ENCODE data around the gene GNA14. TPM values are rescaled to one million over a fixed set of nuclear protein-coding genes. Genes with fewer than 3 reads are reported as not detected.

The GNA14 gene
- total and polyA plus RNA-seq, 2 donors (not counting 3 experiments of a cell fraction or from before 2014, with no cell fraction given) = 2.1 to 3.3 TPM

DNA sequence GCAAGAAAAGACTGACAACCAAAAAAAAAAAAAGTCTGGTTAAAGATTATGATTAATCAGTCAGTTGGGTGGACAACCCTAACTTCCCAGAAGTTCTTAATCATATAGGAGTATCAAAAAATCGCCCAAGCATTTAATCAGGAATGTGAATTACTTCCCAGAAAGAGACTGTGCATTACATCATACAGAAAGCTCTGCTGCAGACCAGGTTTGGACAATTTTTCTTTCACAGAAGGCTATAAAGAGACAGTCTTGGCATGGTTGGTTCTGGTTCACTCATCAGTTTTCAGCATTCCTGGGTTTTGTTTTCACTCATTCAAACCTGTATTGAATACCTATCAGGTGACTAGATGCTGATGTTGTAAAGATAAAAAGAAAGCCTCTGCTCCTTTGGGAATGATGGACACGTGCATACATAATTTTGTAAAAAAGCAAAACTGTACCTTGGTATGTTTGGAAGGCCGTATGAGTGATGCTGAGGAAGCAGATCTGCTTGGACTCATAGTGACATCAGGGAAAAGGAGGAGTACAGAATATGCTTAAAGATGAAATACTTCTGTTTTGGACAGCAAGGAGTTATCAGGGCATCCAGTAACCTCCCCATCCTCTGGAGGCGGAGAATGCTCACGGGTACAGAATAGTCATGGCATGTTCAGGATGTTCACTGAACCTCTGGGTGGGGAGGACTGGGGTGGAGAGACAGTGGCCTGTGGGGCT, 178.4 kb downstream of the GNA14 start:
- DNase-seq (ENCODE audit: low read depth, low spot score) (no peak), FAIRE-seq (no peak)
- POLR2A ChIA-PET = no interaction called here
- intact Hi-C loops (cut with micrococcal nuclease) = no loop called here
- no peak overlapping the region for H3K9ac ChIP-seq (replicated peaks; ENCODE audit: extremely low read depth, insufficient read depth, low read length)
- no peak overlapping the region for H3K4me3 ChIP-seq (replicated peaks in 1 of 3; ENCODE audit: insufficient read depth in 1 of 3, low read depth in 1 of 3, low read length in 3 of 3)
- no peaks in the 10 kb centered on the region for H3K79me2 ChIP-seq (ENCODE audit: control insufficient read depth, insufficient read depth, low read length)
- H3K9me1 ChIP-seq (replicated peaks; ENCODE audit: control insufficient read depth, extremely low read depth, insufficient read depth, low read length) = no peaks in the 10 kb centered on the region
- no peak overlapping the region for H3K4me2 ChIP-seq (ENCODE audit: insufficient read depth, low read length)
- no peak overlapping the region for H3K27ac ChIP-seq (ENCODE audit: insufficient read depth, low read depth, low read length)
- dilution Hi-C loops (cut with MboI; ENCODE audit: extremely low pct_ligation_motif_present, low sequenced_read_pairs) = no loop called here
- CTCF ChIA-PET = interaction anchor here (5.0 kb wide), 1 partner anchor 13 kb away, joined by 21 read pairs; no protein-coding TSS in a partner anchor
- no peaks in the 10 kb centered on the region for H4K20me1 ChIP-seq (replicated peaks; ENCODE audit: control insufficient read depth, extremely low read depth, insufficient read depth, low read length)
- H2AFZ ChIP-seq (ENCODE audit: low read depth, low read length) = no peak overlapping the region
- no peaks in the 10 kb centered on the region for H3K4me1 ChIP-seq (ENCODE audit: control insufficient read depth, extremely low read depth, insufficient read depth, low read length)
- H3K9me3 ChIP-seq (replicated peaks; ENCODE audit: control insufficient read depth, insufficient read depth, low read length) = no peaks in the 10 kb centered on the region
- BruUV-seq (replicated peaks) = no TSS peak
- H3K36me3 ChIP-seq (ENCODE audit: control insufficient read depth in 2 of 2, extremely low read depth in 1 of 2, insufficient read depth in 2 of 2, low read length in 2 of 2) = no peaks in the 10 kb centered on the region
- peaks cover 0 to 2% of the 10 kb centered on the region in 2 experiments for H3K27me3 ChIP-seq (ENCODE audit: control insufficient read depth in 2 of 2, insufficient read depth in 2 of 2, low read length in 2 of 2)
- TF ChIP-seq GATA2 (IDR thresholded peaks at IDR 0.05; ENCODE audit: insufficient read depth, insufficient read length, low read depth, low read length) (no peak), FOS (IDR thresholded peaks at IDR 0.05; ENCODE audit: borderline replicate concordance, insufficient read depth, low read length) (no peak), POLR2A (IDR thresholded peaks at IDR 0.05; ENCODE audit: low read depth, low read length) (no peak), MYC (IDR thresholded peaks at IDR 0.05; ENCODE audit: low read depth, low read length) (no peak), POLR2AphosphoS5 (IDR thresholded peaks at IDR 0.05; ENCODE audit: insufficient read depth, low read depth, low read length) (no peak), EZH2 (IDR thresholded peaks at IDR 0.05; ENCODE audit: borderline replicate concordance, low read depth, low read length, severe bottlenecking) (no peak), JUN (IDR thresholded peaks at IDR 0.05; ENCODE audit: borderline replicate concordance, insufficient read depth, insufficient read length, low read depth) (no peak)
- TF ChIP-seq, protein P1, sequence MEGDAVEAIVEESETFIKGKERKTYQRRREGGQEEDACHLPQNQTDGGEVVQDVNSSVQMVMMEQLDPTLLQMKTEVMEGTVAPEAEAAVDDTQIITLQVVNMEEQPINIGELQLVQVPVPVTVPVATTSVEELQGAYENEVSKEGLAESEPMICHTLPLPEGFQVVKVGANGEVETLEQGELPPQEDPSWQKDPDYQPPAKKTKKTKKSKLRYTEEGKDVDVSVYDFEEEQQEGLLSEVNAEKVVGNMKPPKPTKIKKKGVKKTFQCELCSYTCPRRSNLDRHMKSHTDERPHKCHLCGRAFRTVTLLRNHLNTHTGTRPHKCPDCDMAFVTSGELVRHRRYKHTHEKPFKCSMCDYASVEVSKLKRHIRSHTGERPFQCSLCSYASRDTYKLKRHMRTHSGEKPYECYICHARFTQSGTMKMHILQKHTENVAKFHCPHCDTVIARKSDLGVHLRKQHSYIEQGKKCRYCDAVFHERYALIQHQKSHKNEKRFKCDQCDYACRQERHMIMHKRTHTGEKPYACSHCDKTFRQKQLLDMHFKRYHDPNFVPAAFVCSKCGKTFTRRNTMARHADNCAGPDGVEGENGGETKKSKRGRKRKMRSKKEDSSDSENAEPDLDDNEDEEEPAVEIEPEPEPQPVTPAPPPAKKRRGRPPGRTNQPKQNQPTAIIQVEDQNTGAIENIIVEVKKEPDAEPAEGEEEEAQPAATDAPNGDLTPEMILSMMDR (IDR thresholded peaks at IDR 0.05; ENCODE audit: extremely low read depth in 1 of 2, insufficient read depth in 1 of 2, low read depth in 1 of 2, low read length in 2 of 2) = no peak
- TF ChIP-seq, protein P2, sequence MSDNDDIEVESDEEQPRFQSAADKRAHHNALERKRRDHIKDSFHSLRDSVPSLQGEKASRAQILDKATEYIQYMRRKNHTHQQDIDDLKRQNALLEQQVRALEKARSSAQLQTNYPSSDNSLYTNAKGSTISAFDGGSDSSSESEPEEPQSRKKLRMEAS (IDR thresholded peaks at IDR 0.05; ENCODE audit: insufficient read depth, insufficient read length) = no peak
